ENCODE results near the gene ITIH2.

GRCh38 chr10:7665767-7666166 lies 37.3 kb upstream of the ITIH2 start:
- TF ChIP-seq NFIC (IDR thresholded peaks at IDR 0.05) (no peak), NCOA1 (IDR thresholded peaks at IDR 0.05; ENCODE audit: low read depth) (no peak)

All from K562 (cell line).